AG04450 (cell line): ENCODE measurements around the gene TRIM66. TPM values are rescaled to one million over a fixed set of nuclear protein-coding genes. Genes with fewer than 3 reads are reported as not detected.
A peak's percentile ranks its signal among the peaks of the same experiment; 100 is the strongest.

Experiments
- CTCF ChIA-PET: fragments of 300-600, 350-600 bp; formaldehyde crosslinking; extraction: SDS; loops from one replicate; lab custom pipeline; 2022; ENCODE audit warnings: antibody characterized with exemption, inconsistent platforms; lab: Charles Lee
- POLR2A ChIA-PET: fragments of 350-600 bp; formaldehyde crosslinking; extraction: SDS; loops from one replicate; lab custom pipeline; 2021; ENCODE audit warnings: antibody characterized with exemption, inconsistent platforms; lab: Yijun Ruan, JAX
- DNase-seq: peaks from one replicate; pipeline ENCODE4 v3.0.0-alpha.2; 2011; ENCODE audit warnings: low read depth, low spot score
- H3K27ac ChIP-seq: one replicate; pipeline ENCODE4 v1.5.1; 2012; ENCODE audit warnings: low read depth, low read length, control low read depth
- H3K27me3 ChIP-seq: one replicate; pipeline ENCODE4 v1.6.0; 2012; ENCODE audit warnings: low read length; ENCODE audit not compliant: control insufficient read depth, insufficient read depth
- H3K4me3 ChIP-seq: 2 replicates; pipeline ENCODE4 v1.5.1; 2011; ENCODE audit warnings: mild to moderate bottlenecking, low read depth, low read length, control low read depth
- H3K9me3 ChIP-seq: 2 replicates; pipeline ENCODE4 v1.5.1; 2012; ENCODE audit warnings: low read length; ENCODE audit not compliant: control insufficient read depth, insufficient read depth
- CTCF ChIP-seq: IDR thresholded peaks from 2 replicates; pipeline ENCODE4 v1.5.1; 2011; ENCODE audit warnings: low read depth, low read length, control low read depth, inconsistent platforms
- polyA plus RNA-seq: library from polyadenylated mRNA; depleted of rRNA; stranded (reverse); fragments of >200 nt; gene quantifications from 2 replicates; pipeline ENCODE4 v1.2.3, GENCODE V29; 2011

TRIM66 gene
- polyA plus RNA-seq, 1 experiment: 6.3 TPM

DNA sequence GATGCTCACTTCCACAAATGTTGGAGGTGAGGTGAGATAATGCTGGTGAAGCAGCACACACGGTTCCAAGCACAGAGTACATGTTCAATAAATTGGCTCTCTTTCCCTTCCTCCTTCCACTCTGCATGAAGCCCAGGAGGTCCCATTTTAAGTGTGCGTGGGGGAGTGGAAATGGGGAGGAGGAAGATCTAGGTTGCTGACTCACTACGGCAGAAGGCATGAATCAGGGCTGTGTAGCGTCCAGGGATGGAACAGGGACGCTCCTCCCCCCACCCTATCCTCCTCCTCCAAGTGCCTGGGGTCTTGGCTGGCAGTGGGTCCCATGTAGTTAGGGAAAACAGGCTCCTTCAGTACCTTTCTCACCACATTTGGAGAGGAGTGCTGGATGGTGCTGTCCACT lies 44.2 kb downstream of the TRIM66 start:
- POLR2A ChIA-PET: no interaction called here
- Histone ChIP-seq H3K9me3 (peaks cover 3% of the 10 kb centered on the region; the same call in 1 of the 2 replicates), H3K27ac (no peak overlapping the region), H3K27me3 (no peaks in the 10 kb centered on the region), H3K4me3 (no peak overlapping the region)
- CTCF ChIA-PET: no interaction called here
- no peak for TF ChIP-seq CTCF
- no peak for DNase-seq

GRCh38 chr11:8636127-8636526 lies 46.3 kb downstream of the TRIM66 start:
- DNase-seq: no peak
- no peak overlapping the region for H3K4me3 ChIP-seq
- H3K9me3 ChIP-seq: peaks cover 3% of the 10 kb centered on the region; the same call in 1 of the 2 replicates
- ChIA-PET CTCF (no interaction called here), POLR2A (no interaction called here)
- no peak for TF ChIP-seq CTCF
- H3K27me3 ChIP-seq: no peaks in the 10 kb centered on the region
- H3K27ac ChIP-seq: no peak overlapping the region

GRCh38 chr11:8634498-8634897 lies 48.0 kb downstream of the TRIM66 start:
- POLR2A ChIA-PET: no interaction called here
- TF ChIP-seq CTCF: no peak
- no peak overlapping the region for H3K4me3 ChIP-seq
- CTCF ChIA-PET: no interaction called here
- no peak overlapping the region for H3K27ac ChIP-seq
- no peak for DNase-seq
- no peaks in the 10 kb centered on the region for H3K27me3 ChIP-seq
- peaks cover 3% of the 10 kb centered on the region; the same call in 1 of the 2 replicates for H3K9me3 ChIP-seq

DNA sequence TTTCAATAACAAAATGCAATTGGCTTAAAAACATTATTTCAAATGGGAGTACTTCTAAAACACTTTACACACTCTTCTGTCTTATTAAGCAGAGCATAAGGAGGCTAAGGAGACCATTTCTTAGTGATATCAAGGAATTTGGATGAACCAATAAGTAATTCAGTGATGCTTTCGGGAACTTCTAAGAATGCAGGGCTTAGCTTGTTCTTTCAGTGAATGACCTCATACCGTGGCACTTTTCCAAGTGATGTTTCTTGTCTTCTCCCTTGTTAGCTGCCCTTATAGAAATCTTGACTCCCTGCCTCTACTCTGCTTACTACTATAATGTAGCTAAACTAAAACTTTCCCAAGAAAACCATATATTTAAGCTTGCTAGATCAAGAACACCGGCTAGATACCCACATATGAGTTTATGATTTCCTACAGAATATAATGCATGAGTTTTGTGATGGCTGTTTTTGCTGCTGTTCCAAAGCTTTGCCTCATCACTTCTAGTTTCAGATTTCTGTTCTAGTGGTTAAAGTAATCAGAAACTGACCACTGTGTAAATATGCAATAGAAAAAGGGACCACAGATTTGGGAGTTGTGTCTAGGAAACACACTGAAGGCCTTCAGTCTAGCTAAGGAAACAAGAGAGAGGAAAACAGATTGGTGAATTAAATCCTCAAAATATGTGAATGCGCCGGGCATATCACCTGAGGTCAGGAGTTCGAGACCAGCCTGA lies 50.9 kb downstream of the TRIM66 start:
- no peak overlapping the region for H3K4me3 ChIP-seq
- peak; percentile 77 for DNase-seq
- no peak for TF ChIP-seq CTCF
- CTCF ChIA-PET: no interaction called here
- H3K9me3 ChIP-seq: peaks cover 3% of the 10 kb centered on the region; the same call in 1 of the 2 replicates
- POLR2A ChIA-PET: interaction anchor here (1.0 to 1.3 kb wide), 3 partner anchors 27 to 51 kb away, joined by 4 to 5 read pairs (median 5); partner anchors contain the start of genes RPL27A and TRIM66
- no peaks in the 10 kb centered on the region for H3K27me3 ChIP-seq
- H3K27ac ChIP-seq: no peak overlapping the region

DNA sequence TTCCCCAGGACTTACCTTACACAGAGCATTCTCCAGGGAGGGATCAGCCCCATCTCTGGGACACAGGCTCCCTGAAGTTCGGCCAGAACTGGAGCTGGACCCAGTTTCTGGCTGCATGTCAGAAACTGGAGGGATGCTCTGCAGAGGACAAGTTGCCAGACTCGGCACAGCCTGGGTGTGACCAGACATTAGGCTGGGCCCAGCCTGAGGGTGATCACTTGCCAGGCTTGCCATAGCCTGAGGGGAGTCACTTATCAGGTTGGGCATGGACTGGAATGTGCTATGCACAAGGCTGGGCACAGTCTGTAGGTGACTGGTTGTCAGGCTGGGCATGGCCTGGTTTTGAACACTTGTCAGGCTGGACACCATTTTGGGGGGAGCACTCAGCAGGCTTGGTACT lies 57.8 kb downstream of the TRIM66 start:
- H3K4me3 ChIP-seq: no peak overlapping the region
- H3K9me3 ChIP-seq: no peaks in the 10 kb centered on the region
- H3K27ac ChIP-seq: no peak overlapping the region
- POLR2A ChIA-PET: no interaction called here
- no peak for TF ChIP-seq CTCF
- no peak for DNase-seq
- H3K27me3 ChIP-seq: no peaks in the 10 kb centered on the region
- CTCF ChIA-PET: no interaction called here
